NCI-H524 (cell line): ENCODE data around the gene SAMD4A.

Experiments used
- DNase-seq, 2 experiments: peaks; one replicate each; lab custom pipeline; 2025; lab: John Stamatoyannopoulos, UW

Gene SAMD4A

DNA sequence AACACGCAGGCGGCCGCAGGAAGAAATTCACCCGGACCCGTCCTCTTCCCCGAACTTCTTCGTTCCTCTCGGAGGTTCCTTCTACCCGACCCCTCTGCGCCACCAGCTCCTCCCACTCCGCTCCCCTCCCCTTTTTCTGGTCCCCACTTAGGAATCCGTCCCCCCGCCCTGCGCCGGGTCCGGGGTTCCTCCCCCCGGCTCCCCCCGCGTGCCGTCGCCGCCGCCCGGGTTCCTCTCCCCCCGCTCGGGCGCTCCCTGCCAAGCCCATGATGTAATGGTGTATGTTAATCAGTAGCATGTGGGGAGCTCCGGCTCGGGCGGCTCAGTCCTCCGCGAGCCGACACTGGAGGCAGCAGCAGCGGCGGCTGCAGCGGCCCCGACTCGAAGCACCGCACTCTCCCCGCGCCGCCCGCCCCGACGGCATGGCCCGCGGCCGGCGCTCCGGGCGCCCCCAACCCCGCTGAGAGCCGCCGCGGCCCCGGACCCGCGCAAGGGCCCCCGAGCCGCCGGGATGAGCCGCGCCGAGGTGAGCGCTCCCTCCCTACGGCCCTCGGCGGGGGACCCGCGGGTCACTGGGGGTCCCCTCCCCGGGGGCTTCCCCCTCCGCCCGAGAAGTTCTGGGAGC is 1.0 kb upstream of the SAMD4A start:
- DNase-seq, result peak; percentile 62 to 73

DNA sequence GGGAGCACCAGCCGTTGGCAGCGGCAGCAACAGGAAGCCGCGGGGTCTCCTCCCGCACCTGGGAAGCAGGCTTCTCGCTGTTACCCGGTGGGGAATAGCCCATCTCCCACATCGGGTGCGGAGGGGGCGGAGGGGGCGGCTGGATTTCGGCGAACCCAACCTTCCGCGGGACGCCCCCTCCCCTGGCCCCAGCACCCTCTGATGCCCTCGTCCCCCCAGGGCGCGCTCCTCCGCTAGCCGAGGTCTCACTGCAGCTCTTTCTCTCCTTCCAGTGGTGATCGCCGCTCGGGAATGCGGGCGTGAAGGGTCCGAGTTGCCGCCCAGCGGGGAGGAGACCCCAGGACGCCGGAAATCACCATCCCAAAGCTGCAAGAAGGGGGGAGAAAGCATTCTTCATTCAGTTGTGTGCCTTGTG is 303 bp downstream of the SAMD4A start:
- DNase-seq, result peak; percentile 32 to 58

- peak; percentile 38 to 68 for DNase-seq
Measured at GRCh38 chr14:54567639-54568561, 972 bp downstream of the SAMD4A start.

- DNase-seq, result no peak
Measured at GRCh38 chr14:54568821-54569595, 2.1 kb downstream of the SAMD4A start.

- DNase-seq, result no peak
Measured at GRCh38 chr14:54570047-54570446, 3.1 kb downstream of the SAMD4A start.

DNA sequence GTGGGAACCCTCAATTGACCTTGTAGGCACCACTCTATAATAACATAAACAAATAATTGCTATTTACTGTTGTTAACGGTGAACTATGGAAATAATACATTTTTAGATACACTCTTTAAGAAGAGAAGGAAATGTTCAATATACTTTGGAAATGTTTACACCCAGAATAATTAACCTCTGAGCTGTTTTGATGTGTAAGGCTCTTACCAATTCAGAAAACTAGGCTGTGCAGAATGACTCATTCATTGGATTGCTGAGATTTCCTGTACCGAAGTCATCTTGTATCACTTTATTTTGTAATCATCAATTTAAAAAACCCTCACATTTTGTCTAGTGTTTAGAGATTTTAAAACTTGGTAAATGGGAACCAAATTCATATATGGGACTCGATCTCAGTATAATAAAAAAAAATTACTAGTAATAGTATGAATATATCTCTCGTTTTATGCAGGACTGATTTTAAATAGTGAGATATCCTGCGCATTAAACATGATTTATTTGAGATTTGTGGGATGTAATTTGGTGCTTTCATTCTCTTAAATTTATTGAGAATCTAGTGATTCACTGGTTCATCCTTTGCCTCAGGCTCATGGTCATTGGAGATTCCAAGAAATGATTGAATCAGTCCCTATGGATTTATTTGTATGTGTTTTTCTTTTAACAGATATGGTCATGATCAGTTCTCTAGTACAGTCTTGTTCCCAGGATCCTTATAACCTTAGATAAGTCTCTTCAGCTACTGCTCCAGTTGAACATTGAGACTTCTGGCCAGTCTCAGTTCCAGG is 3.9 kb downstream of the SAMD4A start:
- DNase-seq, result no peak

DNA sequence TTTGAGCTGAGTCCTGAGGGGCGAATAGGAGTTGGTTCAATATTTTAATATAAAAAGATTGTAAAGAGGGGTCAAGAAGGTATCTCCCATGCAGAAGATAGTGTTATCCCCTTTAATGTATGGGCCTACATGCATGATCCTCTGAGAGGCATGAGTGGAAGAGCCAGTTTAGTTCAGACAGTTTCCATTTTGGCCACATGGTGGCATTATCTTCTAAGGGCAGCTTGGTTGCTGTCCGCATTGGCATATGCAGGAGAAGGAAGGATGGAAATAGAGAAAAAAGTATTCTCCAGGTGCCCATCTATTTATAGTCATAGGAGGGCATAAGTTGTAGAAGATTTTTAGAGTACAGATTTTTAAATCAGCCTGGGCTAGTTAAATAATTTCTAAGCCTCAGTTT is 5.4 kb downstream of the SAMD4A start:
- peak; percentile 18 to 49 for DNase-seq

DNA sequence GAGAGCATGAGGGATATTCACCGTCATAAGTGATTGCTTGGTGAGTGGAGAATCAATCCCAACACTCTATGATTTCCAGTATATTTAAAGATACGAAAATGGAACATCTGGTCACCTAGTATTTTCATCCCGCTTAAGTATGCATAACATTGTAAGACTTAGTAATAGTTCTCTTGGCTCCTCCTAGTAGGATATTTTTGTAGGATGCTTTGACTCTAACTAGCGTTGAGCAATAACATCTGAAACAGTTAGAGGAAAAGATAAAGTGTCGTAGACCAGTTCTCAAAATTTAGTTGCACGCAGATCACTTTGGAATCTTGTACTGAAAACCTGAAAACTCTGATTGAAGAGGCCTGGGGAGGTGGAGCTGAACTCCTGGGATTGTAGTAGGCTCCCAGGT is 7.6 kb downstream of the SAMD4A start:
- no peak for DNase-seq

GRCh38 chr14:54577494-54577893 is 10.6 kb downstream of the SAMD4A start:
- DNase-seq, result no peak

DNA sequence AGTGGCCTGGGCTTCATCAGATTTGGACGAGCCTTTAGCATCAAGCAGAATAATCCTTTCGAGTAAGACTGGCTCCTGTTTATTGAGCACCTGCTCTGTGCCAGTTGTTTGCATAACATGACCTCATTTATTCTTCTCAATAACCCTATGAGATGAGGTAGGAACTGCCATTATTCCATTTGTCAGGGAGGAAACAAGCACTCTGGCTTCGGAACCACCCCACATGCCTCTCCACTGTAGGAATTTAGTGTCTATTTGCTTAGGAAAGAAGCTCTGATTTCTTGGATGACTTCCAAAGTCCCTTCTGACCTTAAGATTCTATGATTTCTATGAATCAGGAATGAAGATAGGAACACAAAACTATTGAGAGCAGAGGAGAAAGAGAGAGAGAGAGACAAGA is 11.0 kb downstream of the SAMD4A start:
- DNase-seq, result no peak

DNA sequence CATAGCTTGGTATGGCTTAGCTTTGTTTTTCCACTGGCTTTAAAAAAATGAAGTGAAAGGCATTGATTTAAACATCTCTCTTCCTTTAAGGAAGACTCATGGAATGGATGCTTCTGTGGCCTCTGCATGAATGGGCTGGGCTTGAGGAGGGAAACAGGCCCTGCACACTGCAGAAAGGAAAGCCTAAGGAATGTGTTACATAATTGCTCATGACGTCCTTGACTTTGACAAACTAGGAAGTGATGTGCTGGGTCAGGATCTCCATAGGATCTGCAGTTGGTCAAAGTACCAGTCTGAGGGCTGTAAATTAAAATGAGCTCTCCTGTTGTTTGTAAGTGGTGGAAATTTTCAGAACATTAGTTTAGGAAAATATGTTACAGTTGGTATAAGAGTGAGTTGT is 12.7 kb downstream of the SAMD4A start:
- DNase-seq, result no peak

DNA sequence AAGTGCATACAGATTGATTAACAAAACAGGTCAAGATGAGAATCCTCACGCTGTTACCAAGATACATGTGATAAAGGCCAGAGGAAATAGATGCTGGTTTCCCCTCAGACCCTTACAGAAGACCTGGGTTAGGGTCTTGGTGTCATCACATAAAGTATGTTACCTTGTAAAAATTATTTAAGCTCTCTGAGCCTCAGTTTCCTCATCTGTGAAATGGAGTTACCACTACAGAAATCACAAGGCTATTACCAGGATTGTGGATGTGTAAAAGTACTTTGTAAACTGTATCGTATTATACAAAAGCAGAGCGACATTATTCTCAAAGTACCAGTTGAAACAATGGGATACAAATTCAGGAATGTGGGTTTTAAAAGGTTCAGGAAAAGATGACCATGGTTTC is 14.0 kb downstream of the SAMD4A start:
- no peak for DNase-seq

DNA sequence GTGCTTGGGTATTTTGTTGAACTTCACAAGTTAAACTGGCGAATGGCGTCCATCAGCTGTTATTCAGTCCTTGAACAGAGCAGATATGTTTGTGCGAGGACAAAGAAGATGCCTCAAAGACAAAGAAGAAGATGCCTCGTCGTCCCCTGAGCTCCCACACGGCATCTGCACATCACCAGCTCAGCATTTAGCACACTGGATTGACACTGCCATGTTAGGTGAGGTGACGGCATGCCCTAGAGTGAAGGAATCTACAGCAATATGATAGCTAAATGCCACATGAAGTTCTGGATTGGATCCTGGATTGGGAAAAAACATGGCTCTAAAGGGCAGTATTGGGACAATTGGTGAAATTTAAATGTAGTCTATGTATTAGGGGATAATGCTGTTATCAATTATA is 15.4 kb downstream of the SAMD4A start:
- no peak for DNase-seq

GRCh38 chr14:54584097-54584496 is 17.2 kb downstream of the SAMD4A start:
- no peak for DNase-seq

DNA sequence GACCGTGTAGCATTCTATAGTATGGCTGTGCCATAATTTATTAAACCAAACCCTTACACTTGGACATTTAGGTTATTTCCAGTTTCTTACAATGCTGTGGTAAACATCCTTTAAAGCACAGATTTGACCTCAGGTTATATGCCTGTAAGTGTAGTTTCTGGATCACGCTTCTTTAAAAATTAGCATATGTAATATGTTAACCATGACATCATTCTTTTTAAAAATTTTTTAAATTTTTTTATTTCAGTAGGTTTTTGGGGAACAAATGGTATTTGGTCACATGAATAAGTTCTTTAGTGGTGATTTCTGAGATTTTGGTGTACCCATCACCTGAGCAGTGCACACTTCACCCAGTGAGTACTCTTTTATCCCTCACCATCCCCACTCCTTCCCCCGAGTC is 18.3 kb downstream of the SAMD4A start:
- DNase-seq, result no peak

GRCh38 chr14:54589076-54589475 is 22.1 kb downstream of the SAMD4A start:
- no peak for DNase-seq

DNA sequence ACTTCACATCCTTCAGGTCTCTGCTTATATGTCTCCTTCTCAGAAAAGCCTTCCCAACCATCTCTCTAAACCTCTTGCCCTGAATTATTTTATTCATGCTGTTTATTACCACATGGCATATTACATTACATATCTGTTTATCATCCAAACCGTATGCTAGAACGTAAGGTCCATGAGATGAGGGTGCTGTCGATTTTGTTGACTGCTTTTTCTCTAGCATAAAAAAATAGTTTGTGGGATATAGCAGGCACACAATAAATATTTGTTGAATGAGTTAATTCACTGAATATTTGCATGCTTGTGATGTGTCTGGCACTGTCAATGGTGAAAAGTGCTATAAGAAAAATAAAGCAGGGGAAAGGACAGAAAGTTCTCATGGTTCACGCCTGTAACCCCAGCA is 22.9 kb downstream of the SAMD4A start:
- no peak for DNase-seq

- DNase-seq, result no peak
Measured at GRCh38 chr14:54590481-54590880, 23.6 kb downstream of the SAMD4A start.

DNA sequence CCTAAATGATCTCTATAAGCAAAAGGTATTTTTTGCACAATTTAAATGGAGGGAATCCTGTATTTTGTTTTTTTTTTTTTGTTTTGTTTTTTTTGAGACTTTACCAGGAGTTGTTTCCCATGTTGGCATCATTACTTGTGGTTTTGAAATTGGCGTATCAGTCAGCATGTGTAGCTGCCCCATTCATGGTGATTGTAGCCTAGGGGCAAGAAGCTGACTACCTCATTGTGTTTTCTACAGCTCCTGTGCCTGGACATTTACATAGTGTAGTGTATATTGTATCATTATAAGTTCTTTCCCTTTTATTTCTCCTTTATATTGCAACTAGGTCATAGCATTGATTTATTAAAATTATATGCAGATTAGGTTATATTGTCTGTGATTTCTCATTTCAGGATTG is 24.5 kb downstream of the SAMD4A start:
- DNase-seq, result no peak

GRCh38 chr14:54591866-54592265 is 24.9 kb downstream of the SAMD4A start:
- DNase-seq, result no peak

DNA sequence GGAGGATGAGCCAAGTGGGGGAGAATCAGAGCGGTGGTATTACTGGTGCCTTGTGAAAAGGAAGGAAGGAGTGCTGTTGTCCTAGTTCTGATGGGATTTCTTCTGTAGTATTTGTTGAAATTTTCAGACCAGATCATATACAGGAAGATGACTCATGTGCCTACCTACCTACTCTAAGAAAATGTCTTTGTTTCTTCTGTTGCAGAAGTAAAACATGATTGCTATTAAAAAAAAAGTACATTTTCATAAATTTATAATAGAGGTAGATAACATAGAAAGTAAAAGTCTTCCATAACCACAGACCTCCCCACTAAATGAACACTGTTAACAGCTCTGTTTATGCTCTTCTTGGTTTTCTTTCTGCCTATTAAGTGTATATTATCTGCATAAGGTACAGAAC is 26.9 kb downstream of the SAMD4A start:
- DNase-seq, result no peak

DNA sequence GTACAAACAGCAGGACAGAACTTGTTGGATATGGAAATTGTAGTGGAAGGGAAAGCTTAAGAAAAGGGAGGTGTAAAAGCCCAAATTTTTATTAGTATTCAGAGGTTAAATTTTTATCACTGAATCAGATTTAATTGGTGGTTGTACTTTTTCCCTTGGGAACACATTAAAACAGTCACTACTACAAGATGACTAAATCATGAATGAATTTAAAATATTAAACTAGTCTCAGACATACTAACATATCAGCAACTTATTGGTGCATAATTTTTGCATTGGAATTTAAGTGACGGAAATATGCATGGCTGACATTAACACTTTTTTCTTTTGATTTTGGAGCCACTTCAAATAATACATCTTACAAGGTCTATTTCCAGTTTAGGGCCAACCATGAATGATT is 27.6 kb downstream of the SAMD4A start:
- no peak for DNase-seq
